LNCAP (cell line): ENCODE data around the gene BCAM.
A peak's percentile ranks its signal among the peaks of the same experiment; 100 is the strongest.

ENCODE experiments used
- TF ChIP-seq, protein P1 (sequence below): fragments of 450-650 bp; IDR thresholded peaks from 2 replicates; pipeline ENCODE4 v1.5.1; 2017; ENCODE audit warnings: mild to moderate bottlenecking

Gene BCAM

DNA sequence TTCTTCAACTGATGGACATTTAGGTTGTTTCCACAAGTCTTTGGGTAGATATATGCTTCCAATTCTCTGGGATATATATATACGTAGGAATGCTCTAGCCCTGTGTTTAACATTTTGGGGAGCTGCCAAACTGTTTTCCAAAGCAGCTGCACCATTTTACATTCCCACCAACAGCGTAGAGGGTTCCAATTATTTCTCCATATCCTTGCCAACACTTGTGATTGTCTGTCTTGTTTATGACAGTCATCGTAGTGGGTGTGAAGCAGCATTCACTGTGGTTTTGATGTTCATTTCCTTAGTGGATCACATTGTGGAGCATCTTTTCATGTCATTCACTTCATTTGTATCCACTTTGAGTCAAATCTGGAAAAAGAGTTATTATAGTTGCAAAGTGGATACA lies 35.9 kb upstream of the BCAM start:
- TF ChIP-seq, protein P1, sequence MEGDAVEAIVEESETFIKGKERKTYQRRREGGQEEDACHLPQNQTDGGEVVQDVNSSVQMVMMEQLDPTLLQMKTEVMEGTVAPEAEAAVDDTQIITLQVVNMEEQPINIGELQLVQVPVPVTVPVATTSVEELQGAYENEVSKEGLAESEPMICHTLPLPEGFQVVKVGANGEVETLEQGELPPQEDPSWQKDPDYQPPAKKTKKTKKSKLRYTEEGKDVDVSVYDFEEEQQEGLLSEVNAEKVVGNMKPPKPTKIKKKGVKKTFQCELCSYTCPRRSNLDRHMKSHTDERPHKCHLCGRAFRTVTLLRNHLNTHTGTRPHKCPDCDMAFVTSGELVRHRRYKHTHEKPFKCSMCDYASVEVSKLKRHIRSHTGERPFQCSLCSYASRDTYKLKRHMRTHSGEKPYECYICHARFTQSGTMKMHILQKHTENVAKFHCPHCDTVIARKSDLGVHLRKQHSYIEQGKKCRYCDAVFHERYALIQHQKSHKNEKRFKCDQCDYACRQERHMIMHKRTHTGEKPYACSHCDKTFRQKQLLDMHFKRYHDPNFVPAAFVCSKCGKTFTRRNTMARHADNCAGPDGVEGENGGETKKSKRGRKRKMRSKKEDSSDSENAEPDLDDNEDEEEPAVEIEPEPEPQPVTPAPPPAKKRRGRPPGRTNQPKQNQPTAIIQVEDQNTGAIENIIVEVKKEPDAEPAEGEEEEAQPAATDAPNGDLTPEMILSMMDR = no peak

DNA sequence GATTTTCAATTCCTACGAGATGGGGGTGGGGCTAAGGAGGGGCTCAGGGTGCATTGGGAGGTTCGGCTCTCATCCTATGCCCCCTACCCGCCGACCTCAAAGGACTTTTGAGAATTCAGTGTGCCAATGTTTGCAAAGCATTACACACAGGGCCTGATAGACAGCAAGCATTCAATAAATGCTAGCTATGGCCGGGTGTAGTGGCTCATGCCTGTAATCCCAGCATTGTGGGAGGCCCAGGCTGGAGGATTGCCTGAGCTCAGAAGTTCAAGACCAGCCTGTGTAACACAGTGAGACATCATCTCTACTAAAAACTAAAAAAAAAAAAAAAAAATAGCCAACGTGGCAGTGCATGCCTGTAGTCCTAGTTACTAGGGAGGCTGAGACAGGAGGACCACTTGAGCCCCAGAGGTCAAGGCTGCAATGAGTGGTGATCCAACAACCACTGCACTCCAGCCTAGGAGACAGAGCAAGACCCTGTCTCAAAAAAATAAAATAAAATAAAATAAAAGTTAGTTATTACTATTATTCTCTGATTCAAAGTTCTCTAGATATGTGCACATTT lies 33.1 kb upstream of the BCAM start:
- TF ChIP-seq, protein P1 = no peak

- TF ChIP-seq, protein P1 = no peak
Observed at GRCh38 chr19:44776402-44777096, 32.4 kb upstream of the BCAM start.

DNA sequence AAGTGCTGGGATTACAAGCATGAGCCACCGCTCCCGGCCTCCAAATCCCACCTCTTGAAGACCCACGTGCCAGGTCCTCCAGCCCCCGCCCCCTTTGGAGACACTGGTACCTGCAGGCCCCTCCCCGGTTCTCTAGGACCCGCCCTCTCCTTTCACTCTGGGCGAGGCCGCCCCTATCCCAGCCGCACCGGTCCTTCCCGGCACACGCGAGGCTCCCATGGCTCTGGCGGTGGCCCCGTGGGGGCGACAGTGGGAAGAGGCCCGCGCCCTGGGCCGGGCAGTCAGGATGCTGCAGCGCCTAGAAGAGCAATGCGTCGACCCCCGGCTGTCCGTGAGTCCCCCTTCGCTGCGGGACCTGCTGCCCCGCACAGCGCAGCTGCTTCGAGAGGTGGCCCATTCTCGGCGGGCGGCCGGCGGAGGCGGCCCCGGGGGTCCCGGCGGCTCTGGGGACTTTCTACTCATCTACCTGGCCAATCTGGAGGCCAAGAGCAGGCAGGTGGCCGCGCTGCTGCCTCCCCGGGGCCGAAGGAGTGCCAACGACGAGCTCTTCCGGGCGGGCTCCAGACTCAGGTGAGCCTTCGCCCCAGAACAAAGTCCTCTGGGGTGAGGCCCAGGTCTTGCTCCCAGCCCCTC lies 31.1 kb upstream of the BCAM start, which contains the start of gene CBLC:
CBLC (plus strand) TSS at position 176 of the 633 bp plus-strand sequence; CDS start at position 218, 42 bp downstream.
- TF ChIP-seq, protein P1 = peak; percentile 21; the same call in 1 of the 2 replicates

DNA sequence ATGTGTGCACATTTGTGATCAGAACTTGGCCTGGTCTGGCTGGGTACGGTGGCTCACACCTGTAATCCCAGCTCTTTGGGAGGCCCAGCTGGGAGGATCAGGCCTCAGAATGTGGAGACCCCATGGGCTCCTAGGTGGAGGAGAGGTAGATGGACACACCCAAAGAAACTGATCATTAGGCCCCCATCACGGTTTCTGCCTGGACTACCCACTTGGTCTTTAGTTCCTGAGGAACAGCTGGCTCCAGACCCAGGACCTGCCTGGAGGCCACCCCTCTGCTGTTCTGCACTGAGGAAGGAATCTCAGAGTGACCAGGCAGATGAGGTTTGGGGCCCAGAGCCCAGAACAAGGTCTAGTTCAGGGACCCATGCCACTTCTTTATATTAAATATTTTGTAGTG lies 29.8 kb upstream of the BCAM start:
- TF ChIP-seq, protein P1 = no peak

- TF ChIP-seq, protein P1 = no peak
Observed at GRCh38 chr19:44782729-44783128, 26.2 kb upstream of the BCAM start.

- TF ChIP-seq, protein P1 = no peak
Observed at GRCh38 chr19:44783545-44783944, 25.4 kb upstream of the BCAM start.
